Measurements from ENCODE around the gene SELL.
"Not testable (repeated sequence)": the region's sequence is repeated elsewhere in the genome, so short reads cannot be mapped to it uniquely, and the experiment has no call there.

Gene SELL

GRCh38 chr1:169694304-169695075 lies 16.9 kb downstream of the SELL start:
- H3K4me1 Mint-ChIP-seq (ENCODE audit: low read depth), result peaks cover 72% of the 10 kb centered on the region
- no peaks in the 10 kb centered on the region for H3K9me3 Mint-ChIP-seq (ENCODE audit: low read depth)
- no peaks in the 10 kb centered on the region for H3K27me3 Mint-ChIP-seq
- peaks cover 41% of the 10 kb centered on the region for H3K36me3 Mint-ChIP-seq
- peak overlapping the region; percentile 98 for H3K27ac Mint-ChIP-seq
- peak overlapping the region; percentile 85 for H3K4me3 Mint-ChIP-seq

- H3K4me3 Mint-ChIP-seq, result peak overlapping the region; percentile 85
- H3K9me3 Mint-ChIP-seq (ENCODE audit: low read depth), result no peaks in the 10 kb centered on the region
- no peaks in the 10 kb centered on the region for H3K27me3 Mint-ChIP-seq
- peaks cover 57% of the 10 kb centered on the region for H3K4me1 Mint-ChIP-seq (ENCODE audit: low read depth)
- H3K27ac Mint-ChIP-seq, result peak overlapping the region; percentile 98
- peaks cover 39% of the 10 kb centered on the region for H3K36me3 Mint-ChIP-seq
Measured at GRCh38 chr1:169692756-169693460, 18.5 kb downstream of the SELL start.

GRCh38 chr1:169690489-169690888 lies 20.9 kb downstream of the SELL start:
- Mint-ChIP-seq H3K9me3 (ENCODE audit: low read depth) (no peaks in the 10 kb centered on the region), H3K4me1 (ENCODE audit: low read depth) (peaks cover 33% of the 10 kb centered on the region), H3K27me3 (no peaks in the 10 kb centered on the region), H3K4me3 (no peak overlapping the region), H3K27ac (peak overlapping the region; percentile 93), H3K36me3 (peaks cover 35% of the 10 kb centered on the region)

- no peak overlapping the region for H3K4me3 Mint-ChIP-seq
Measured at GRCh38 chr1:169689395-169689794, 22.0 kb downstream of the SELL start.

DNA sequence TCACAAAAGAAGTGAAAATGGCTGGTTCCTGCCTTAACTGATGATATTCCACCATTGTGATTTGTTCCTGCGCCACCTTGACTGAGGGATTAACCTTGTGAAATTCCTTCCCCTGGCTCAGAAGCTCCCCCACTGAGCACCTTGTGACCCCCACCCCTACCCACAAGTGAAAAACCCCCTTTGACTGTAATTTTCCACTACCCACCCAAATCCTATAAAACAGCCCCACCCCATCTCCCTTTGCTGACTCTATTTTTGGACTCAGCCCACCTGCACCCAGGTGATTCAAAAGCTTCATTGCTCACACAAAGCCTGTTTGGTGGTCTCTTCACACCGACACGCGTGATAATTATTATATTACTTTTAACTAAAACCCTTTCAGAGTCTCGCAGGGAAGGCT lies 23.0 kb downstream of the SELL start:
- not testable (repeated sequence) for H3K27ac Mint-ChIP-seq; H3K4me3 Mint-ChIP-seq; H3K27me3 Mint-ChIP-seq; H3K9me3 Mint-ChIP-seq (ENCODE audit: low read depth)
- peaks cover 21% of the 10 kb centered on the region for H3K36me3 Mint-ChIP-seq
- peaks cover 12% of the 10 kb centered on the region for H3K4me1 Mint-ChIP-seq (ENCODE audit: low read depth)

More at GRCh38 chr1:169689395-169689794, 22.0 kb downstream of the SELL start:
- H3K9me3 Mint-ChIP-seq (ENCODE audit: low read depth), result no peaks in the 10 kb centered on the region
- H3K27ac Mint-ChIP-seq, result no peak overlapping the region
- peaks cover 22% of the 10 kb centered on the region for H3K4me1 Mint-ChIP-seq (ENCODE audit: low read depth)
- peaks cover 27% of the 10 kb centered on the region for H3K36me3 Mint-ChIP-seq
- H3K27me3 Mint-ChIP-seq, result no peaks in the 10 kb centered on the region

DNA sequence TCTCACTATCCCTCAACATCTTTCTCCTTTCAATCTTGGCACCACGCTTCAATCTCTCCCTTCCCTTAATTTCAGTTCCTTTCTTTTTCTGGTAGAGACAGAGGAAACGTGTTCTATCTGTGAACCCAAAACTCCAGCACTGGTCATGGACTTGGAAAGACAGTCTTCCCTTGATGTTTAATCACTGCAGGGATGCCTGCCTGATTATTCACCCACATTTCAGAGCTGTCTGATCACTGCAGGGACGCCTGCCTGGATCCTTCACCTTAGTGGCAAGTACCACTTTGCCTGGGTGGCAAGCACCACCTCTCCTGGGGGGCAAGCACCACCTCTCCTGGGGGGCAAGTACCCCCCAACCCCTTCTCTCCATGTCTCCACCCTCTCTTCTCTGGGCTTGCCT lies 27.8 kb downstream of the SELL start:
- Mint-ChIP-seq H3K36me3 (peaks cover 2% of the 10 kb centered on the region), H3K4me3 (no peak overlapping the region), H3K27me3 (no peaks in the 10 kb centered on the region), H3K27ac (no peak overlapping the region), H3K4me1 (ENCODE audit: low read depth) (peaks cover 37% of the 10 kb centered on the region), H3K9me3 (ENCODE audit: low read depth) (no peaks in the 10 kb centered on the region)

GRCh38 chr1:169683168-169683567 lies 28.3 kb downstream of the SELL start:
- peaks cover 38% of the 10 kb centered on the region for H3K4me1 Mint-ChIP-seq (ENCODE audit: low read depth)
- H3K4me3 Mint-ChIP-seq; H3K27me3 Mint-ChIP-seq; H3K27ac Mint-ChIP-seq; H3K9me3 Mint-ChIP-seq (ENCODE audit: low read depth); H3K36me3 Mint-ChIP-seq: not testable (repeated sequence)

GRCh38 chr1:169682071-169682470 lies 29.3 kb downstream of the SELL start:
- peak overlapping the region; percentile 96 for H3K27ac Mint-ChIP-seq

DNA sequence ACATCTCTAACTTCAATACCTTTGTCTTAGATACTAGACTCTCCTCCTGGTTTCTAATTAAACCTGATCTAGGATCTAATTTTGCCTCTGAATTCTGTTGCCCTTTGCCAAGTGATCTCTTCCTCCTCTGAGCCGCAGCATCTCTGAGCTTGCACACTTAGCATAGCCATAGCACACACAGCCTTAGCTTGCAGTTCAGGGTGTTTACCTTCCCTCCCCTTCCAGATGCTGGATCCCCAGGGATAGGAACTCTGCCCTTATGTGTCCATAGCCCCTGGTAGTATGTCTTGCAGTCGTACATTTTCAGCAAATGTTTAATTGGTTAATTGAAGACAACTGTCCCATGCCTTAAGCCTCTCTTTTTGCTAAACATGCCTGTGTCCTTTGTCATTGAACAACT lies 30.3 kb downstream of the SELL start:
- Mint-ChIP-seq H3K27me3 (no peaks in the 10 kb centered on the region), H3K4me3 (peak overlapping the region; percentile 75), H3K27ac (peak overlapping the region; percentile 96), H3K4me1 (ENCODE audit: low read depth) (peaks cover 58% of the 10 kb centered on the region), H3K9me3 (ENCODE audit: low read depth) (no peaks in the 10 kb centered on the region), H3K36me3 (no peaks in the 10 kb centered on the region)

More at GRCh38 chr1:169682071-169682470, 29.3 kb downstream of the SELL start:
- Mint-ChIP-seq H3K4me3 (peak overlapping the region; percentile 75), H3K9me3 (ENCODE audit: low read depth) (no peaks in the 10 kb centered on the region), H3K27me3 (no peaks in the 10 kb centered on the region), H3K36me3 (no peaks in the 10 kb centered on the region), H3K4me1 (ENCODE audit: low read depth) (peaks cover 48% of the 10 kb centered on the region)

DNA sequence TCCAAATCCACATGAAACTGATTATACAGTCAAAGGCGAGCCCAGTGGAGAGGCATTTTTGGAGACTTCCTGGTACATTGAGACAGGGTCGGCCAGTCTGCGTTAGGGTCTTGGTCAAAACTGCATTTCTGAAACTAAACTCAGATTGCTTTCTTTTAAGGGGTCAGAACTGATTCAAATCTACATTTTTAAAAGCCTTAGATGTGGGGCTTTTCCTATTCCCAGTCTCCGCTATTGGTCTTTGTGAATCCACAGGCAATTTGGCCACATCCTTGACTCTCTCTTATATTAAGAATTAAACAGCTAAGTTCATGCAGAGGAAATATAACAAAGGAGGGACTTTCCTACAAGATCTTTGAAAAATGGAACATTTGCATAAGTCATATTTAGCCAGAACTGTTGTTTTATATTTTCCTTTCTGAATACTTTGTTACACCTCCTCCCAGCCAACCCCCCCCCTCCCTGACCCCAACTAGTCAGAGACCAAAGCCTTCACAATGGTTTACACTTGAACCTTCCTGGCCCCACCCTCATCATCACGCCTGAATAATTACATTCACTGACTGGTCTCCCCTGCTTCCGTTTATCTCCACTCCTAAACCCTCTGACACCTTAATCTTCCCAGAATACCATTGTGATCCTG lies 30.9 kb downstream of the SELL start:
- H3K4me1 Mint-ChIP-seq (ENCODE audit: low read depth), result peaks cover 64% of the 10 kb centered on the region
- H3K9me3 Mint-ChIP-seq (ENCODE audit: low read depth), result no peaks in the 10 kb centered on the region
- peak overlapping the region; percentile 96 for H3K27ac Mint-ChIP-seq
- H3K4me3 Mint-ChIP-seq, result peak overlapping the region; percentile 75
- no peaks in the 10 kb centered on the region for H3K27me3 Mint-ChIP-seq
- H3K36me3 Mint-ChIP-seq, result no peaks in the 10 kb centered on the region

- H3K36me3 Mint-ChIP-seq, result no peaks in the 10 kb centered on the region
- peak overlapping the region; percentile 75 for H3K4me3 Mint-ChIP-seq
- H3K4me1 Mint-ChIP-seq (ENCODE audit: low read depth), result peaks cover 71% of the 10 kb centered on the region
- peak overlapping the region; percentile 96 for H3K27ac Mint-ChIP-seq
- no peaks in the 10 kb centered on the region for H3K9me3 Mint-ChIP-seq (ENCODE audit: low read depth)
- H3K27me3 Mint-ChIP-seq, result no peaks in the 10 kb centered on the region
Measured at GRCh38 chr1:169679692-169680091, 31.7 kb downstream of the SELL start.

- no peak overlapping the region for H3K4me3 Mint-ChIP-seq
- H3K4me1 Mint-ChIP-seq (ENCODE audit: low read depth), result peaks cover 72% of the 10 kb centered on the region
- no peaks in the 10 kb centered on the region for H3K9me3 Mint-ChIP-seq (ENCODE audit: low read depth)
- peaks cover 4% of the 10 kb centered on the region for H3K36me3 Mint-ChIP-seq
- peak overlapping the region; percentile 79 for H3K27ac Mint-ChIP-seq
- H3K27me3 Mint-ChIP-seq, result no peaks in the 10 kb centered on the region
Measured at GRCh38 chr1:169676001-169676400, 35.4 kb downstream of the SELL start.

DNA sequence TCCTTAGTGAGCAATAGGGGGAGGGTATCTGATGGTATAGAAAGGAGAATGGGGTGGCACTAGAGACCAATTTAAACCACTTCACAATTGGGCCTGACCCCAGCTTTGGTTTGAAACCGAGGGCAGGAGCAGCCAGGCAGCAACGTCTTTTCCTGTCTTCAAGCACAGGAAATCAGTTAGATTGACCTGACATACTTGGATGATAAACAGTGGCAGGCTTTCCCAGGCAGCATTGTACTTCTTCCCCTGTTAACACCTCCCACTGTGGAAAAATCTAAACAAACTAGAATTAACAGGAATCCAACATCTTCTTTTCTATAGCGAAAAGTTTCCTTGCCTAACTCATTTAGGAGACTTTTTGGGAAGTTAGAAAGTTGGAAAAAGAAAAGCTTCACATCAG lies 40.6 kb downstream of the SELL start:
- H3K4me1 Mint-ChIP-seq (ENCODE audit: low read depth), result peaks cover 68% of the 10 kb centered on the region
- H3K9me3 Mint-ChIP-seq (ENCODE audit: low read depth), result no peaks in the 10 kb centered on the region
- peak overlapping the region; percentile 59 for H3K4me3 Mint-ChIP-seq
- no peaks in the 10 kb centered on the region for H3K27me3 Mint-ChIP-seq
- peak overlapping the region; percentile 85 for H3K27ac Mint-ChIP-seq
- H3K36me3 Mint-ChIP-seq, result peaks cover 4% of the 10 kb centered on the region

DNA sequence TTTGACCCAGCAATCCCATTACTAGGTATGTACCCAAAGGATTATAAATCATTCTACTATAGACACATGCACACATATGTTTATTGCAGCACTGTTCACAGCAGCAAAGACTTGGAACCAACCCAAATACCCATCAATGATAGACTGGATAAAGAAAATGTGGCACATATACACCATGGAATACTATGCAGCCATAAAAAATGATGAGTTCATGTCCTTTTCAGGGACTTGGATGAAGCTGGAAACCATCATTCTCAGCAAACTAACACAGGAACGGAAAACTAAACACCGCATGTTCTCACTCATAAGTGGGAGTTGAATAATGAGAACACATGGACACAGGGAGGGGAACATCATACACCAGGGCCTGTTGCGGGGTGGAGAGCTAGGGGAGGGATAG lies 41.2 kb downstream of the SELL start:
- not testable (repeated sequence) for H3K9me3 Mint-ChIP-seq (ENCODE audit: low read depth); H3K36me3 Mint-ChIP-seq; H3K27me3 Mint-ChIP-seq
- peak overlapping the region; percentile 7 for H3K4me3 Mint-ChIP-seq
- peak overlapping the region; percentile 85 for H3K27ac Mint-ChIP-seq
- H3K4me1 Mint-ChIP-seq (ENCODE audit: low read depth), result peaks cover 62% of the 10 kb centered on the region

Measured in activated naive CD8-positive, alpha-beta T cell (primary cell).